Measurements from ENCODE around the gene UAP1L1. TPM values are rescaled to one million over a fixed set of nuclear protein-coding genes. Genes with fewer than 3 reads are reported as not detected.

Gene UAP1L1
- total RNA-seq, 1 donor from 2014 or later = 1.0 TPM

DNA sequence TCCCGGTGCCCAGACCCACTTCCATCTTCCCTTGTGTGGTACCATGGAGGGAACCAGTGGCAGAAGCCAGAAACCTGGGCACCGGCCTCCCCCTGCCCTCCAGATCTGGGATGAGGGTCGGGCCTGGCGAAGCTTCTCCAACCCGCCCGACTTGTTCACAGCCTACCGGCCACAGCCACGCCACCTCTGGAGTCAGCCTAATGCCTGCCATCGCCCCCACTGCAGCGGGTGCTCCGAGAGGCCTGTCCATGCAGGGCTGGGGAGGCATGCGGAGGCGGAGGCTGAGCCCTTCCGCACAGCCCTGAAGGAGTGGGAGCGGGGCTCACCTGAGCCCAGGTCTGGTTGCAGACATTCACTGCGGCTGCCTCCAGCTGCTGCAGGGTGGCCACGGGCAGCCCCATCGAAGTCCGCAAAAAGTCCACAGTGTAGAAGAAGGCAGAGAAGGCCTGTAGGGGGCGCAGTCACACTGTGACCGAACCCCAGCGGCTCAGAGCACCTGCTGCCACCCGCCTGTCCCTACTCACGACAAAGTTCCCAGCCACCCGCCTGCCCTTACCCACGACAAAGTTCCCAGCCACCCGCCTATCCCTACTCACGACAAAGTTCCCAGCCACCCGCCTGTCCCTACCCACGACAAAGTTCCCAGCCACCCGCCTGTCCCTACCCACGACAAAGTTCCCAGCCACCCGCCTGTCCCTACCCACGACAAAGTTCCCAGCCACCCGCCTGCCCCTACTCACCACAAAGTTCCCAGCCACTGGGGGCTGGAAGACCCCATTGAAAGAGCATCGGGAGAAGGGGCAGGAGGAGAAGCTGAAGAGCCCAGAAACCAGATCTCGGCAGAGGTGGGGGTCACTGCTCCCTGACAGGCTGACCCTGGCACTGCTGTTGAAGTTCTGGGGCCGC, 27.5 kb upstream of the UAP1L1 start:
- Histone ChIP-seq H3K27ac (ENCODE audit: low read depth, low read length) (no peak overlapping the region), H3K4me1 (ENCODE audit: control insufficient read depth in 3 of 3, insufficient read depth in 3 of 3, low read length in 3 of 3) (peaks cover 20 to 36% (median 30%) of the 10 kb centered on the region in 3 donors), H3K36me3 (ENCODE audit: control insufficient read depth in 3 of 3, insufficient read depth in 3 of 3, low read length in 3 of 3) (no peaks in the 10 kb centered on the region), H3K9ac (ENCODE audit: low read depth in 1 of 3, low read length in 3 of 3) (no peak overlapping the region), H3K4me3 (ENCODE audit: low read length in 3 of 3) (no peak overlapping the region), H3K9me3 (ENCODE audit: control insufficient read depth in 3 of 3, low read length in 3 of 3) (no peaks in the 10 kb centered on the region), H3K27me3 (ENCODE audit: control insufficient read depth in 3 of 3, insufficient read depth in 3 of 3, low read length in 3 of 3) (peaks cover 63 to 73% (median 69%) of the 10 kb centered on the region in 3 donors)

DNA sequence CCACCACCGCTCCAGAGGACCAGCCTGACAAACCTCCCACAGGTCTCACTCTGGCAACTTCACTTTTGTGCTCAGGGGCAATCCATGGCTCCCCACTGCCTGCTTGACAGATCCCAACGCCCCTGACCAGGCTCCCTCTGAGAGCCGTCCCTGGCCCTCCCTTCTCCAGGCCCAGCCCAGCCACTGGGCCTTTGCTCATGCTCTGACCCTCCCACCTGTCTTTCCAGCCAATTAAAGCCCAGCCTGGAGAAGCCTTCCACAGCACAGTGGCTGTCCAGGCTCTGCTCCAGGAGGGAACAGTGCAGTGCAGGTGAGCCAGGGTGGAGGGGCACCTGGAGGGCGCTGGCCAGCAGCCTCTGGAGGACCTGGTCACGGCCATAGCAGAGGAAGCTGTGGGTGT, 26.7 kb upstream of the UAP1L1 start:
- Histone ChIP-seq H3K4me3 (ENCODE audit: low read length in 3 of 3) (no peak overlapping the region), H3K27ac (ENCODE audit: low read depth, low read length) (no peak overlapping the region), H3K27me3 (ENCODE audit: control insufficient read depth in 3 of 3, insufficient read depth in 3 of 3, low read length in 3 of 3) (peaks cover 68 to 79% (median 71%) of the 10 kb centered on the region in 3 donors), H3K4me1 (ENCODE audit: control insufficient read depth in 3 of 3, insufficient read depth in 3 of 3, low read length in 3 of 3) (peaks cover 23 to 36% (median 30%) of the 10 kb centered on the region in 3 donors), H3K9ac (ENCODE audit: low read depth in 1 of 3, low read length in 3 of 3) (no peak overlapping the region), H3K36me3 (ENCODE audit: control insufficient read depth in 3 of 3, insufficient read depth in 3 of 3, low read length in 3 of 3) (no peaks in the 10 kb centered on the region), H3K9me3 (ENCODE audit: control insufficient read depth in 3 of 3, low read length in 3 of 3) (no peaks in the 10 kb centered on the region)

DNA sequence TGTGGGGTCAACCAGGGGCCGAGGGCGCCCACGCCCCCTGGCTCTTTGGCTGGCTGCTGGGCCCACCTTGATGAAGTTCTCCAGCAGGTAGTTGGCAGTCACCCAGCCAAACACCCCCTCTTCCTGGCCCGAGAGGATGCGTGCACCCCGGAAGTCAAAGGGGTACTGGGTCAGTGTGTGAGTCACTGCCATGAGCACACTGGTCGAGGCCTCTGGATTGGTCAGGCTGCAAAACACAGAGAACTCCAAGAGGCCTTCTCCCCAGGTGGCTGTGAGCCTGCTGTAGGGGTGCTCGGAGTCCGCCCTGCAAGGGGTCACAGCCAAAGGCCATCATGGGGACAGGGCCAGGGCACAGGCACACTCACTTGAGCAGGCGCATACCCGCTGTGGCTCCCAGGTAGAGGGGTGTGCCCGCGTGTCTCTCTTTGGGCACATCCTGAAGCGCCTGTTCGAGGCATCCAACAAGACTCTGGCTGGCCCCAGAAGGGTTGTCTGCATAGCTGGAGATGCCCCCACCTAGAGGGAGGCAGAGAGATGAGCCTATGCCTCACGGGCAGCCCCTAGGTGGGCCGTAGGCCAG, 26.1 kb upstream of the UAP1L1 start:
- H3K4me3 ChIP-seq (ENCODE audit: low read length in 3 of 3) = no peak overlapping the region
- H3K9me3 ChIP-seq (ENCODE audit: control insufficient read depth in 3 of 3, low read length in 3 of 3) = no peaks in the 10 kb centered on the region
- H3K27ac ChIP-seq (ENCODE audit: low read depth, low read length) = no peak overlapping the region
- H3K4me1 ChIP-seq (ENCODE audit: control insufficient read depth in 3 of 3, insufficient read depth in 3 of 3, low read length in 3 of 3) = peaks cover 25 to 35% (median 29%) of the 10 kb centered on the region in 3 donors
- no peaks in the 10 kb centered on the region for H3K36me3 ChIP-seq (ENCODE audit: control insufficient read depth in 3 of 3, insufficient read depth in 3 of 3, low read length in 3 of 3)
- no peak overlapping the region for H3K9ac ChIP-seq (ENCODE audit: low read depth in 1 of 3, low read length in 3 of 3)
- H3K27me3 ChIP-seq (ENCODE audit: control insufficient read depth in 3 of 3, insufficient read depth in 3 of 3, low read length in 3 of 3) = peaks cover 72 to 85% (median 75%) of the 10 kb centered on the region in 3 donors

DNA sequence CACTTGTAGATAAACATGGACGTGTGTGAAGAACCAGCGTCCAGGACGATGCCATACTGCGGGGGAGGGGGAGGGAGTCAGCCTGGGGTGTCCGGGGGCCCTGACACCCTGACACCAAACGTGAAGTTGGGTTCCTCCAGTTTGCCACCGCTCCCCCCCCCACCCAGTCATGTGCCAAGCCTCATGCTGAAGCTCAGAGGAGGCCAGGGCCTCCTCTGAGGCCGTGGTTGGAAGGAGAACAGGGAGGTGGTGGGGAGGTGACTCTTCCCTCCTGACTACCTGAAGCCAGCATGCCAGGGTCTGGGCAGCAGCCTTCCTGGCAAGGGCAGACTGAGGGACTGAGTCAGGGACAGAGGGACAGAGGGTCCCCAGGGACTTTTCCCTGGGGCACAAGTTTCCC, 25.0 kb upstream of the UAP1L1 start:
- Histone ChIP-seq H3K4me1 (ENCODE audit: control insufficient read depth in 3 of 3, insufficient read depth in 3 of 3, low read length in 3 of 3) (peaks cover 22 to 35% (median 27%) of the 10 kb centered on the region in 3 donors), H3K9me3 (ENCODE audit: control insufficient read depth in 3 of 3, low read length in 3 of 3) (no peaks in the 10 kb centered on the region), H3K27me3 (ENCODE audit: control insufficient read depth in 3 of 3, insufficient read depth in 3 of 3, low read length in 3 of 3) (peaks cover 62 to 81% (median 78%) of the 10 kb centered on the region in 3 donors)

DNA sequence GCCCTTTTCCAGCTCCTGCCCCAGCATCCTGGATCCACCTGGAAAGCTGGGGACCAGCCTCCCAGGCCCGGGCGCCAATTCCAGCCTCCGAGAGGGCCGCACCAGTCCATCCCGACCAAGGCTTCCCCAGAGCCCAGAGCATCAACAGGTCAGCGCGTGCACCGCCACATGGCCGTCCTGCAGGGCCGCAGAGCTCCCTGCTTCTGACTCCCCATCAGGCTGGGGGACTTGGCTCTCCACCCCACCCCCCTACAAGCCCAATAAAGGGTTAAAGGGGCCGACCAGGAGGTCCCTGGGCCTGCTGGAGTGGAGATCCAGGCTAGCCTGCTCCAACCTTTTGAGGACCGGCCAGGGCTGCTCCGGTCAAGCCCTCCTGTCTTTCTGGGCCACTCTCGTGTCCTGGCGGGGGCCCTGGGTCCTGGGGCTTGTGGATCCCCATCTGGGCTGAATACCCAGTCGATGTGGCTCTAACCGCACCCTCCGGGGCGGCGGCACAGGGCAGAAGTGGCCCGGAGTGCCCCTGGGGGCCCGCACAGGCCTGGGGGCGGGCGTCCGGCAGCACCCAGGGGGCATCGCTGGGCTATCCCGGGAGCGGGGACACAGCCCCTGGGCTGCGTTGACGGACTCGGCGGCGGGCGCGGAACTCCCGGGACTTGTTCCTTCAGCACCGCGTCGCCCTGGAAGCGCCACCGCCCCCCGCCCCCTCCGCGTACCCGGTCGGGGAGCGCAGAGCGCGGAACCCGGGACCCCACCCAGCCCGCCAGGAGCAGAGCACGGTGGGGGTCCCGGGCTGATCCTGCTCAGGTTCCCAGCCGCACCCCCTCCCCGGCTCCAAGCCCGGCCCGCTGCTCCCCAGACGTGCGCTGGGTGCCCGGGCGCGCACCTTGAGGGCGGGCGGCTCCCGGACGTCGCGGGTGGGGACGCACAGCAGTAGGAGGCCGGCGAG, 24.0 kb upstream of the UAP1L1 start:
- H3K9ac ChIP-seq (ENCODE audit: low read depth in 1 of 3, low read length in 3 of 3) = peak overlapping the region in 1 of 3 donors; percentile 33
- peaks cover 53 to 71% (median 68%) of the 10 kb centered on the region in 3 donors for H3K27me3 ChIP-seq (ENCODE audit: control insufficient read depth in 3 of 3, insufficient read depth in 3 of 3, low read length in 3 of 3)
- H3K4me3 ChIP-seq (ENCODE audit: low read length in 3 of 3) = no peak overlapping the region
- H3K36me3 ChIP-seq (ENCODE audit: control insufficient read depth in 3 of 3, insufficient read depth in 3 of 3, low read length in 3 of 3) = no peaks in the 10 kb centered on the region
- no peaks in the 10 kb centered on the region for H3K9me3 ChIP-seq (ENCODE audit: control insufficient read depth in 3 of 3, low read length in 3 of 3)
- no peak overlapping the region for H3K27ac ChIP-seq (ENCODE audit: low read depth, low read length)
- H3K4me1 ChIP-seq (ENCODE audit: control insufficient read depth in 3 of 3, insufficient read depth in 3 of 3, low read length in 3 of 3) = peaks cover 22 to 35% (median 25%) of the 10 kb centered on the region in 3 donors

More for the DNA sequence above, 25.0 kb upstream of the UAP1L1 start:
- no peak overlapping the region for H3K9ac ChIP-seq (ENCODE audit: low read depth in 1 of 3, low read length in 3 of 3)
- no peaks in the 10 kb centered on the region for H3K36me3 ChIP-seq (ENCODE audit: control insufficient read depth in 3 of 3, insufficient read depth in 3 of 3, low read length in 3 of 3)
- no peak overlapping the region for H3K27ac ChIP-seq (ENCODE audit: low read depth, low read length)
- no peak overlapping the region for H3K4me3 ChIP-seq (ENCODE audit: low read length in 3 of 3)

DNA sequence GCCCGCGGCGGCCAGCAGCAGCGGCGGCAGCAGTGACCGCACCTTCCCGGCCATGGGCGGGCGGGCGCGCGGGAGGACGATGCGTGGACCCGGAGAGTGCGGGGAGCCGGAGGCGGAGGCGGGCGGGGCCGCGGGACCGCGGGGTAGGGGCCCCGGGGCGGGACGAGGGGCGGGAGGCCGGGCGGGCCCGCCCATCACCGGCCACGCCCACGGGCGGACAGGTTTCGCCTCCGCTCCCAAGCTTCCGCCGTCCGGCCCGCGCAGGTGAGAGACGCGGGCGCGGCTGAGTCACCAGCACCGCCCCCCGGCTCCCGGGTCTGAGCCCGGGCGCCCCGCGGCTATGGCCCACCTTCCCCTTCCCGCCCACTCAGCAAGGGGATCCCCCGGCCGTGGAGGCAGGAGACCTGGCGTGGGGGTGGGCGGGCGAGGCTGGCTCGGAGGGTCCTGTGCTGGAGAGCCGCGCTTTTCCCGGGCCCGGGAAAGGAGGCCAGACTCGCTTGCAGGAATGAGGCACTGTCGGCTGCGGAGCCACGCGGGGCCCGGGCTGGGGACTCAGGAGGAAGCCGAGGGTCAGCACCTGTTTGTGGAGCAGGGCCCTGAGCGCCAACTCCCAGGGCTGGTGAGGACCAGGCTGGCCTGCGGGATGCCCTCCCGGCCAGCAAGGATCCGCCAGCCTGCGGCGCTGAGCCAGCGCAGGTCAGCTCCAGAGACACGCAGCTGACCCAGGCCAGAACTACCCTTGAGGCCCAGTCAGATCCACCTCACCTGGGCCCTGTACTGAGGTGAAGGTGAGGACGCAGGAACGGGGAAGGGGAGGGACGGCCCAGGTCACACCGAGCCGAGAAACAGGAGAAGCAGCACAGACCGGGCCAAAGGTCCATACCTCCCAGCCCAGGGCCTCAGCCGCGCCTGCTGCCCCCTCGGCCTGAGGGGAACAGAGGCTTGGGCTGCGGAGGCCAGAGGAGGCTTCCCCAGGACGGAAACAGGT, 23.1 kb upstream of the UAP1L1 start, which contains the start of gene ENTPD2:
ENTPD2 (minus strand) TSS at position 118 of the 988 bp plus-strand sequence; CDS start at position 54, 64 bp downstream.
- H3K4me1 ChIP-seq (ENCODE audit: control insufficient read depth in 3 of 3, insufficient read depth in 3 of 3, low read length in 3 of 3) = peaks cover 22 to 32% (median 22%) of the 10 kb centered on the region in 3 donors
- no peak within 1 kb of the TSS for H3K4me3 ChIP-seq (ENCODE audit: low read length in 3 of 3)
- no peaks in the 10 kb centered on the region for H3K36me3 ChIP-seq (ENCODE audit: control insufficient read depth in 3 of 3, insufficient read depth in 3 of 3, low read length in 3 of 3)
- peak within 1 kb of the TSS in 1 of 3 donors; percentile 33 for H3K9ac ChIP-seq (ENCODE audit: low read depth in 1 of 3, low read length in 3 of 3)
- H3K27me3 ChIP-seq (ENCODE audit: control insufficient read depth in 3 of 3, insufficient read depth in 3 of 3, low read length in 3 of 3) = peaks cover 52 to 64% (median 63%) of the 10 kb centered on the region in 3 donors
- H3K27ac ChIP-seq (ENCODE audit: low read depth, low read length) = peak within 1 kb of the TSS; percentile 25
- H3K9me3 ChIP-seq (ENCODE audit: control insufficient read depth in 3 of 3, low read length in 3 of 3) = no peaks in the 10 kb centered on the region

DNA sequence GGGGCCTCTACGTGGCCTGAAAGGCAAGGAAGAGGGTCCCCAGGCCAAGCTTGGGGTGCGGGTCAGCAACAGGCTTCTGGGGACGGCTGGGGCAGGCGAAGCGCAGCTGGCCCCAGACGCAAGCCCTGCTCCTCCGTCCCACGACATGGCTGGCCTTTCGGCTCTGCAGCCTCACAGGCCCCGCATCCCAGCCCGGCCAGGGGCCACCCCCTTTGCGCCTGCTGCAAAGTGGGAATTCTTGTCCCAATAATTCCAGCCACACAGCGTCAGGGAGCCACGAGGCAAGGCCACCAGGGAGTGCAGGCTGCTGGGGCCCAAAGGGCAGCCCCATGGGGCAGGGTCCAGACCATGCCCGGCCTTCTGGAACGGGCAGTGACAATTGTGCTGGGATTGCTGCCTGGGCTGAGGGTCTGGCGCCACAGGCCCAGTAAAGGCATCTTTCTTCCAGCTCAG, 22.4 kb upstream of the UAP1L1 start:
- H3K27me3 ChIP-seq (ENCODE audit: control insufficient read depth in 3 of 3, insufficient read depth in 3 of 3, low read length in 3 of 3) = peaks cover 45 to 57% (median 56%) of the 10 kb centered on the region in 3 donors
- H3K9ac ChIP-seq (ENCODE audit: low read depth in 1 of 3, low read length in 3 of 3) = peak overlapping the region in 1 of 3 donors; percentile 50
- H3K36me3 ChIP-seq (ENCODE audit: control insufficient read depth in 3 of 3, insufficient read depth in 3 of 3, low read length in 3 of 3) = no peaks in the 10 kb centered on the region
- H3K4me1 ChIP-seq (ENCODE audit: control insufficient read depth in 3 of 3, insufficient read depth in 3 of 3, low read length in 3 of 3) = peaks cover 20 to 29% (median 22%) of the 10 kb centered on the region in 3 donors
- H3K9me3 ChIP-seq (ENCODE audit: control insufficient read depth in 3 of 3, low read length in 3 of 3) = no peaks in the 10 kb centered on the region
- no peak overlapping the region for H3K4me3 ChIP-seq (ENCODE audit: low read length in 3 of 3)
- peak overlapping the region; percentile 56 for H3K27ac ChIP-seq (ENCODE audit: low read depth, low read length)

DNA sequence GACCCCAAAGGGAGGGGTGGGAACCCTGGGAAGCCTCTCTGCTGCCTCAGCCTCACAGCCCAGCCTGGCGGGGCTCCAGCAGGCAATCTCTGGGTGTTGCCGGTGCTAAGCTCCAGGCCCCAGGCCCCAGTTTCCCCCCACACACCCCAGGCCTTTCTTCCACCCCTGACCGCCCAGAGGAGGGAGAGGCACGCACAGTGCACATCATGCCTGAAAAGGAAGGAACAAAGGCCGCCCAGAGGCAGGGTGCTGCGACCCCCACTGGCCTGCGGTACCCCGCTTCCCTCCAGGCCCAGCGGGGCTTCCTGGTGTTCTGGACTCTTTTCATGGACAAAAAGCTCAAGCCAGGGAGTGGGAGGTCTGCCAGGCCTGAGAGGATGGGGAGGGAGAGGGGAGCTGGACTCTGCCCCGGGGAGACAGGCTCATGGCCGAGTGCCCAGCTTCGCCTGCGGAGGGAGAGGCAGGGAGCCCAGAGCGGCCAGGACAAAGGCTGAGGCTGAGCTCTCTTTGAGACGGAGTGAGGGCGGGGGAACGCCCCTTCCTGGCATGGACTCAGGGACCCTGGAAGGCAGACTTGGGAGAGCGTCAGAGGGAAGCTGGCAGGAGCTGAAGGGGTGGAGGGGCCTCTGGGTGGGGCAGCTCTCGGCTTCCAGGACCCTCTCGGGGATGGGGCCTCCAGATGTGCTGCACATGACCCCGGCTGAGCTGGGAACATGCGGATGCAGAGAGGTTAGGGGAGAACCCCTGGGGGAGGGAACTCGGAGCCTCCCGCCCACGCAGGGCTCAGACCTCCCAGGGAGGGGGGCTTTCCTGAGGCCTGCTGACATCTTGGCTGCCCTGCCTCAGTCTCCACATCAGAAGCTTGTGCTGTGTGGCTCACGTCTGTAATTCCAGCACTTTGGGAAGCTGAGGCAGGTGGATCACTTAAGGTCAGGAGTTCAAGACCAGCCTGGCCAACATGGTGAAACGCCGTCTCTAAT, 21.6 kb upstream of the UAP1L1 start:
- Histone ChIP-seq H3K9me3 (ENCODE audit: control insufficient read depth in 3 of 3, low read length in 3 of 3) (no peaks in the 10 kb centered on the region), H3K4me1 (ENCODE audit: control insufficient read depth in 3 of 3, insufficient read depth in 3 of 3, low read length in 3 of 3) (peaks cover 20 to 29% (median 22%) of the 10 kb centered on the region in 3 donors), H3K36me3 (ENCODE audit: control insufficient read depth in 3 of 3, insufficient read depth in 3 of 3, low read length in 3 of 3) (no peaks in the 10 kb centered on the region), H3K27me3 (ENCODE audit: control insufficient read depth in 3 of 3, insufficient read depth in 3 of 3, low read length in 3 of 3) (peaks cover 38 to 51% (median 50%) of the 10 kb centered on the region in 3 donors), H3K27ac (ENCODE audit: low read depth, low read length) (peak overlapping the region; percentile 56), H3K4me3 (ENCODE audit: low read length in 3 of 3) (peak overlapping the region in 1 of 3 donors; percentile 35), H3K9ac (ENCODE audit: low read depth in 1 of 3, low read length in 3 of 3) (peak overlapping the region in 1 of 3 donors; percentile 50)
